Ovary (tissue), 3 donors: Measurements from ENCODE around the gene FBN1.

Experiments
- EP300 ChIP-seq: sonication (generic); formaldehyde crosslinking; IDR thresholded peaks from one replicate; pipeline ENCODE4 v1.6.1; 2017; ENCODE audit warnings: antibody characterized with exemption
- TF ChIP-seq, protein P1 (sequence below), 3 donors: fragments of 450-650 bp in 2 of 3; fragments of 200-600 bp in 1 of 3; IDR thresholded peaks; one replicate each; pipeline versions ENCODE4 v1.5.1 to v1.8.0; 2016 to 2022; ENCODE audit warnings: antibody characterized with exemption in 3 of 3, mild to moderate bottlenecking in 1 of 3
- donor health status: DM: no; HTN: no; CAD: no.

DNA sequence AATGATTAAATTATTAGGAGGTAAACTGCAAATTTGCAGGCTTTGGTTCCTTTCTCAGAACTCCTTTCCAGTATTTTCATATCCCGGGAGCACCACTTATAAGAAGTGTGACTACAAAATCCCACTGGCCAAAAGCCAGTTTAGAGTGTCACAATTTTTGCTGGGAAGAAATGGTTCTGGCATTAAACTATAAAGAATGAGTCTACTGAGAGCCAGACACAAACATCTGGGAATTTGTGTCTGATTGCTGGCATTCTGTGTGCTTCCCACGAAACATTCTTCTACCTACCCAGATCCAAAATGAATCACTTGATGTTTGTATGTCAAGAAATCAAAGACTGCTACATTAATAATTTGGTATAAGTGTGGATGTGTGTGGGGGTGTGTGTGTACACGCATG, 231.5 kb downstream of the FBN1 start:
- TF ChIP-seq, protein P1, sequence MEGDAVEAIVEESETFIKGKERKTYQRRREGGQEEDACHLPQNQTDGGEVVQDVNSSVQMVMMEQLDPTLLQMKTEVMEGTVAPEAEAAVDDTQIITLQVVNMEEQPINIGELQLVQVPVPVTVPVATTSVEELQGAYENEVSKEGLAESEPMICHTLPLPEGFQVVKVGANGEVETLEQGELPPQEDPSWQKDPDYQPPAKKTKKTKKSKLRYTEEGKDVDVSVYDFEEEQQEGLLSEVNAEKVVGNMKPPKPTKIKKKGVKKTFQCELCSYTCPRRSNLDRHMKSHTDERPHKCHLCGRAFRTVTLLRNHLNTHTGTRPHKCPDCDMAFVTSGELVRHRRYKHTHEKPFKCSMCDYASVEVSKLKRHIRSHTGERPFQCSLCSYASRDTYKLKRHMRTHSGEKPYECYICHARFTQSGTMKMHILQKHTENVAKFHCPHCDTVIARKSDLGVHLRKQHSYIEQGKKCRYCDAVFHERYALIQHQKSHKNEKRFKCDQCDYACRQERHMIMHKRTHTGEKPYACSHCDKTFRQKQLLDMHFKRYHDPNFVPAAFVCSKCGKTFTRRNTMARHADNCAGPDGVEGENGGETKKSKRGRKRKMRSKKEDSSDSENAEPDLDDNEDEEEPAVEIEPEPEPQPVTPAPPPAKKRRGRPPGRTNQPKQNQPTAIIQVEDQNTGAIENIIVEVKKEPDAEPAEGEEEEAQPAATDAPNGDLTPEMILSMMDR (IDR thresholded peaks at IDR 0.05), result no peak
- TF ChIP-seq EP300, result no peak
